Islet precursor cell (in vitro differentiated cells): Measurements from ENCODE around the gene PIP5K1C.
"Not testable (repeated sequence)": the region's sequence is repeated elsewhere in the genome, so short reads cannot be mapped to it uniquely, and the experiment has no call there.

Experiments used
- DNase-seq: peaks from one replicate; pipeline ENCODE4 v3.0.0-alpha.2; 2018

PIP5K1C gene

DNA sequence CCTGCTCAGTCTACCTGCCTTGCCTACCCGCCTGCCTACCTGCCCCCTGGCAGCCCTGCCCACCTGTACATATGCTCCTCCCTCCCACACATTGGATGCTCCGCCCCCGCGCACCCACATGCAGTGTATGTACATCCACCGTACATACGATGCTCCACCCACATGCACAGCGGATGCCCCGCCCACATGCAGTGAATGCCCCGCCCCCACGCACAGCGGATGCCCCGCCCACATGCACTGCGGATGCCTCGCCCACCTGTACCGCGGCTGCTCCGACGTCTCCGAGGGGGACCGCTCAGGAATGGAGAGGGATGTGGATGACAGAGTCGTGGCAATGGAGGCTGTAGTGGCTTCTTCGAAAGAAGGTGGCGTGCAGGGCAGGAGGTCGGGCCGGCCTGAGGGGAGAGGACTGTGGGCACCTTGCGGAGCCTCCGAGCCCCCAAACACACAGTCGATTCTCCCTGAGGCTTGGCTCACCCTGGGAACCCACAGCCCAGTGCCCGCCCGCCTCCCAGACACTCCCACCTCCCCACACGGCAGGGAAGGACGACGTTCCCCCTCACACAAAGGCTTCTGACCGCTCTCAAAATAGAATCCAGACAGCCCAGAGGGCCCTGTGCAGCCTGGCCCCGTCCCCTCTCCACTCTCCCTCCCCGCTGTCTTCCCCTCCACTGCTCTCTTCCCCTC, 57.1 kb downstream of the PIP5K1C start:
- DNase-seq, result peak; percentile 70

DNA sequence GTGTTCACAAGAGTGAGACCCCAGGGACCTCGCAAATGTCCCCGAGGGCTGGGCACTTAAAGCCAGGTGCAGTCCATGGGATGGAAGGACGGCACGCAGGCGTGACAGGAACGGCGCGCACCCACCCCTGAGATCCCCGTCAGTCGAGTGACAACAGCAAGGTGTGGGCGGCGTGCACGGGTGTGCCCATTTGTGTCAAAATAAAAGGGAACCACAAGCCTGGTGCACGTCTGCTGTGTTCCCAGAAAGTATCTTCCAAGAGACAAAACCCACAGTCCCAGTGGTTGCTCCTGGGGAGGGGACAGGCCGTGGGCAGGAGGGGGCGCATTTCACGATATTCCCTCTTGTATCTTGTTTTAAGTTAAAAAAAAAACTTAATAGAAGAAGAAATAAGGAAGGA, 58.0 kb downstream of the PIP5K1C start:
- no peak for DNase-seq

- DNase-seq, result no peak
Observed at GRCh38 chr19:3641515-3642269, 58.6 kb downstream of the PIP5K1C start.

- no peak for DNase-seq
Observed at GRCh38 chr19:3639479-3639878, 60.8 kb downstream of the PIP5K1C start.

GRCh38 chr19:3638208-3639193, 61.8 kb downstream of the PIP5K1C start:
- DNase-seq, result no peak

DNA sequence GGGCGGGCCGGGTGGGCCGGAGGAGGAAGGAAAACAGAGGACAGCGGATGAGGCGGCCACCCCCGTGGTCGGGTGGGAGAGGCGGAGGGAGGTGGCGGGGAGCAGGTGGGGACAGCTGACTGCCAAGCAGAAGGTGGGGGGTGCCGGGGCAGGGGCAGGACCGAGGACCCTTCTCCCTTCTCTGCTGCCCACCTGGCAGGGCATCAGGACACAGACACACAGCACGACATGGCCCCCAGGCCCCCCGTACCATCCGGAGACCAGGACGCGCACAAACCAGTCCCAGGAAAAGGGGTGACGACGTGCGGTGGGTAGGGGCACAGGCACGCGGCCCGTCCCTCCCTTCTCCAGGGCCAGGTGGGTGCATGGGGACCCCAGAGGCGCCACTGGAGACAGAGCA, 62.6 kb downstream of the PIP5K1C start:
- no peak for DNase-seq

DNA sequence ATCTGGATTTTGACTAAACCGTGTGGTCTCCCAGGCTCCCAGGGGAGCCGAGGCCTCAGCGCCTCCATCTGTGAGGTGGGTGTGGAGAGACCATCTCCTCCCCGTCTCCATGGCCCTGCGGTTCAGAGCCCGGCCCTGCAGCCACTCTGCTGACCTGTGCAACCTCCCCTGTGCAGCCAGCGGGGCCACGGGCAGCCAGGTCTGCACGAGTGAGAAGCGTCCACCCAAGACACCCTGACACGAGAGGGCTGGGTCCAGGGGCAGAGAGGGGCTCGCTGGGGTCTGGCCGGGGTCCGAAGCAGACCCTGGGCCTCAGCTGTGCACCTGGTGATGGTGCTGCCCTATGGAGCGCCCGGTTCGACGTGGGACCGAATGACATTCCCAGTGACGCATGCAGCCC, 63.3 kb downstream of the PIP5K1C start:
- DNase-seq, result no peak

GRCh38 chr19:3636506-3636905, 63.8 kb downstream of the PIP5K1C start:
- DNase-seq, result no peak

GRCh38 chr19:3634496-3635045, 65.7 kb downstream of the PIP5K1C start:
- no peak for DNase-seq

DNA sequence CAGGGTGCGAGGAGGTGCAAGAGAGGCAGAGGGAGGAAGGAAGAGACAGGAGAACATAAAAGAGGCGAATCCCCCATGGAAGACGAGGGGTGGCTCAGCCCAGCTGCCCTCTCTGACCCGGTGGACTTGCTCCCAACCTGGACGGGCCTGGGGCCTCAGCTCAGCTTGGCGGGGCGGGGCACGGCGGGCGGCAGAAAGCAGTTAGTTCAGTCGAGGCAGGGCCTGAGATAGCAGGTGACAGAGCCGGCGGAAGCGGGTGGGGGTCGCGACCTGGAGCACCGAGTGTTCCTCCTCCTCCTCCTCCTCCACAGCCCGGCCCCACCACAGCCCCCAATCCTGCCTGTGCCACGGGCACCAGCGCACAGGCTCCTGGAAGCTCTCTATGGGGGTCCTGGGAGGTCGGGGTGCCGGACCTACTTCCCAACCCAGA, 66.7 kb downstream of the PIP5K1C start:
- DNase-seq, result no peak

DNA sequence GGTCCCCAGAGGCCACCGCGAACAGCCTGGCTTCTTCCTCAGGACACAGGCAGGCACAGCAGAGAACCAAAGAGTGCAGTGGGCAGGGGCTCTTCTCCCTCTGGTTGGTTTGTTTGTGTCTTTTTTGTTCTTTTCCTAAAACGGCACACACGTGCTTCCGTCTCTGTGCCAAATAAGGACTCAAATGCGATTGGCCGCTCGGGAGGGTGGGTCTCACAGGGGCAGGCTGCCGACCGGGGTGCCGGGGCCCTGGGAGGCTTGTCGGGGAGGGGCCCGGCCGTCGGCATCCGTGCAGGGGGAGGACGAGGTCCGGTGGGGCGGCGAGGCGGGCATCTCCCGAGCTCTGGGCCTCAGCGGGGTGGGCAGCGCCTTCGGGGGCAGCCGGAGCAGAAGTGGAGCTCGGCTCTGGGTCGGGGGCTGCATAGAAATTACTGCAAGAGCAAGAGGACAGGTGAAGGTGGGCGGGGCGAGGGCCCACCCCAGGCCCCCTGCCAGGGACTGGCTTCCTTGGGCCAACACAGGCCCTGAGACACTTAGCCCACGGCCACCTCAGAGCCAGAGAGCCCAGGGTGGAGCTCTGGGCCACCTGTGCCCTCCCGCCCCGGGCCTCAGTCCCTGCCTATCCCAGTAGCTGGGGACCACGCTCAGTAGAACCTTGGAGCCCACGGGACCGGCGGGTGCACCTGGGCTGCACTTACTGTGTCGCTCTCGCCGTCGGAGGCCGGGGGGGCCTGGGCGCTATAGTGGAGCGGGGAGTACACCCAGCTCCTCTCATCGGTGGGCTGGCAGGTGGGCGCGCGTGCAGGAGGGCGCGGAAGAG, 67.3 kb downstream of the PIP5K1C start:
- no peak for DNase-seq

DNA sequence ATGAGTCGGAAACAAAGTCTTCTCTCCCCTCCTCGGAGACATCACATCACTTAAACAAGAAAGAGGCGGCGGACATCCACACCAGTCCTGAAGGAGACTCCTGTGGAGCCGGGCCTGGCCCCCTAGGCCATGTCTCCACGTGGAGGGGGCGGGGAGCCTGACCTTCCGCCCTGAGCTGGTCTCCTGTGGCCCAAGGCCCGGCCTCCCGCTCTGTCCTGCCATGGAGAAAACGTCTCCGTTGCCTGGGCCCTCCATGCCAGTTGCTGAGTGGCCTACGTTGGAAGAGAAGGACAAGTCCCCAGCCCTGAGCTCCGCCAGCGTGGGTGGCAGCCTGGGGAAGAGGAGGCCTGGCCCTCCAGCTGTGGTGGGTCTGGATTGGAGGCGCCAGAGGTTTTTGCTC, 68.2 kb downstream of the PIP5K1C start:
- DNase-seq, result no peak

GRCh38 chr19:3631053-3631861, 69.0 kb downstream of the PIP5K1C start:
- no peak for DNase-seq

DNA sequence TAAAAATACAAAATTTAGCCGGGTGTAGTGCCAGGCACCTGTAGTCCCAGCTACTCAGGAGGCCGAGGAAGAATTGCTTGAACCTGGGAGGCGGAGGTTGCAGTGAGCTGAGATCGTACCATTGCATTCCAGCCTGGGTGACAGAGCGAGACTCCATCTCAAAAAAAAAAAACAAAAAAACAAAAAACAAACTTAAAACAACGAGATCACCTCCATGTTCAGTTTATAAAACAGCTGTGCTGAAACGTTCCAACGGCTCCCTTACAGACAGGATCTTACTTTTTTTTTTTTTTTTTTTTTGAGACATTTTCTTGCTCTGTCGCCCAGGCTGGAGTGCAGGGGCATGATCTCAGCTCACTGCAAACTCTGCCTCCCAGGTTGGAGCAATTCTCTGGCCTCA, 71.5 kb downstream of the PIP5K1C start:
- DNase-seq, result not testable (repeated sequence)

DNA sequence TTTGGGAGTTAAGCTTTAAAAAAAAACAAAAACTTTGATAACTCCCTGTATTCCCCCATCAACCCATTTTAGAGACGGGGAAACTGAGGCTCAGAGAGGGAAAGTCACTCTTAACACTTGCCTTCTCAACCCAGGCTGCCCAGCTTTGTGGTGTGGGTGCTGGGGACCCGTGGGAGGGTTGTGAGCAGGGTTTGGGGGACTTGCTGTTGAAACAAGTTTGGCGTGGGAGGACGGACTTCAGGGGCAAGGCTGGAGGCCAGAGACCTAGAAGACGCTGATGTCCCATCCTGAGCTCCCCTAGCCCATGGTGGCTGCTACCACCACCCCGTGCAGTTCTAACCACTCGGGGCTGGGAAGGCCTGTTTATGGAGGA, 72.9 kb downstream of the PIP5K1C start:
- DNase-seq, result no peak

DNA sequence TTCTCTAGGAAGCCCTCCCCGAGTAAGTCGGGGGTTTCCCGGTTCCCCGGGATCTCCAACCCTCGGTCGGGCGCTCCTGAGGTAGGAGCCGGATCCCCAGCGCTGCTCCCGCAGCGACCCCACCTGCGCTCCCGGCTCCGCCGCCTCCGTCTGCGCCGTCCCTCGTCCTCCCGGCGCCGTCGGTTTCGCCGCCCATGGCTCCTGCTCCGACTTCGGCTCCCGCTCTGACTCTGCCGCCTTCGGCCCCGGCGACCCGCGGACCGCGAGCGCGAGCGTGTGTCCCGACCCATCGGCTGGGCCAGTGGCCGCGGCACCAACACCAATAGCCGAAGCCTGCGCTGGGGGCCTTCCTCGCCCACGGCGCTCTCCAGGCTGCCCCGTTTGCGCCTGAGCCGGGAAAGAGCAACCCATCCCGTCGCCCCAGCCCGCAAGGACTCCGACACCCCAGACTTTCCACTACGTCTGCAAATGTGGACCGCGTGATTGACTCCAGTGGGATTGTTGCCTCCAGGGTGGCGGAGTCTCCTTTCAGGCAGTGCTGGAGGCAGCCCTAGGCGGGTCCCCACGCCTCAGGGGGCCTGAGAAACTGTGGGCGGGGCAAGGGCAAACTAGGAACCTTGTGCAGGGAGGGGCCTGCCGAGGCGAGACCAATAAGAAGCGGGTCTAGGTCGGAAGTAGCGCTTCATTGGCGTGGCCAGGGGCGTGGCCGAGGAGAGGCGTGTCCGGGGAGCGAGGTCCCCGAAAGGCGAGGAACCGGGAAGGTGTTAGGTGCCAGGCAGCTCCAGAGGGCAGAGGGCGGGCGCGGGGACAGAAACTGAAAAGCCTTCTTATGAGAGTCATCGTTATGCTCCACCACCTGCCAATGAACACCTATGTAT, 73.6 kb downstream of the PIP5K1C start, which contains the start of gene CACTIN:
CACTIN (minus strand) TSS at position 318 of the 878 bp plus-strand sequence; CDS start at position 290, 28 bp downstream.
- DNase-seq, result peak; percentile 98

GRCh38 chr19:3625996-3626472, 74.2 kb downstream of the PIP5K1C start:
- DNase-seq, result no peak

DNA sequence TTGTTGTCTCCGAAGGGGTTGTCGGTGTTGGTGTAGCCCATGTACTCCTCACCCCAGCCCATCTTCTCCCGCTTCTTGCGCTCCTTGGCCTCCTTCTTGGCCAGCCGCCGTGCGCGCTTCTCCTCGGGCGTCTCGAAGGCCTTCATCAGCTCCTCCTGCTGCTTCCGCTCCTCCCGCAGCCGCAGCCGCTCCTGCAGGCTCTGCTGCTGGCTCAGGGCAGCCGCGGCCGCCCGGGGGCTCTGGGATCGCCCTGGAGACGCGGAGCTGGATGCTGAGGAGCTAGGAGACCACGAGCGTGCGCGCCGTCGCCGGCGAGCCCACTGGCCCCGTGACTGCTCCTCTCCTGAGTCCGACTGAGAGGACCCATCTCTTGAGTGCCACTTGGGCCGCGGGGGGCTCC, 76.6 kb downstream of the PIP5K1C start:
- DNase-seq, result no peak

DNA sequence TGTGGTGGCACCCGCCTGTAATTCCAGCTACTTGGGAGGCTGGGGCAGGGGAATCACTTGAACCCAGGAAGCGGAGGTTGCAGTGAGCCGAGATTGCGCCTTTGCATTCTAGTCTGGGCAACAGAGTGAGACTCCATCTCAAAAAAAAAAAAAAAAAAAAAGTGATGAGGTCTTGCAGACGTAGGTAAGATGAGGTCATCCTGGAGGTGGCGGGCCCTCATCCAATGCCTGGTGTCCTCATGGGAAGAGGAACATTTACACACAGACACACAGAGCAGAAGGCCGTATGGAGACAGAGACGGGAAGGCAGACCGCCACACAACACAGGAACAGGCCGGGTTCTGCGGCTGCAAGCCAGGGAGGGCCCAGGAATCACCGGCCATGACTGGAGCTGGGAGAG, 78.0 kb downstream of the PIP5K1C start:
- no peak for DNase-seq

GRCh38 chr19:3621689-3622088, 78.6 kb downstream of the PIP5K1C start:
- DNase-seq, result no peak
